Esophagus muscularis mucosa (tissue), 3 donors: ENCODE data around the gene OPRL1.

ENCODE experiments used
- POLR2A ChIP-seq: fragments of 450-650 bp; IDR thresholded peaks from one replicate; pipeline ENCODE4 v1.6.1; 2017; ENCODE audit warnings: antibody characterized with exemption, moderate library complexity, mild to moderate bottlenecking, low read depth
- TF ChIP-seq, protein P1 (sequence below), 3 experiments: fragments of 200-600 bp in 2 of 3; fragments of 450-650 bp in 1 of 3; sonication (generic) in 2 of 3; IDR thresholded peaks; one replicate each; pipeline ENCODE4 v1.5.1; 2017 to 2019; ENCODE audit warnings: antibody characterized with exemption in 3 of 3, mild to moderate bottlenecking in 2 of 3, moderate library complexity in 1 of 3

DNA sequence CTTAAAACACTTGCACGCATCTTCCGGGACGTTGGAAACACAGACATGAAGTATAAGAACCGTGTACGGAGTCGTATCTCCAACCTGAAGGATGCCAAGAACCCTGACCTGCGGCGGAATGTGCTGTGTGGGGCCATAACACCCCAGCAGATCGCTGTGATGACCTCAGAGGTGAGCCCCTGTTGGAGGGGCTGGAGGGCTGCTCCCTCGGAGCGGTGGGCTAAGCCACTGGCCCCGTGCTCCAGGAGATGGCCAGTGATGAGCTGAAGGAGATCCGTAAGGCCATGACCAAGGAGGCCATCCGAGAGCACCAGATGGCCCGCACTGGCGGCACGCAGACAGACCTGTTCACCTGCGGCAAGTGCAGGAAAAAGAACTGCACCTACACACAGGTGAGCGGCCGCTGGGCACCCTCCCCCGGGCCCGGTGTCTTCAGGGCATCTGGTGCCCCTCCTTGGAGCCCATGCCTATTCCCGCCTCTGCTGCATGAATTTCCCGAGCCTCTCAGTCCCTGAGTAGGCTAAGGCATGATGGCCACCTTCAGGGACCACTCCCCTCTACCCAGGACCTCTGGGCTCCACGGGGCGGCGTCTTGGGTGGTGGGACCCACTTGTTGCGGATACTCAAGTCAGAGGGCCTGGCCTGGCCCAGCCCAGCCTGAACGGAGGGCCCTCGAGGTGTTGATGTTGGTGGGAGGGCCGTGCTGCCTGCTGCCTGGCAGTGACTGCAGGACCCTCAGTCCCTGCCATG lies 9.5 kb upstream of the OPRL1 start:
- TF ChIP-seq, protein P1, sequence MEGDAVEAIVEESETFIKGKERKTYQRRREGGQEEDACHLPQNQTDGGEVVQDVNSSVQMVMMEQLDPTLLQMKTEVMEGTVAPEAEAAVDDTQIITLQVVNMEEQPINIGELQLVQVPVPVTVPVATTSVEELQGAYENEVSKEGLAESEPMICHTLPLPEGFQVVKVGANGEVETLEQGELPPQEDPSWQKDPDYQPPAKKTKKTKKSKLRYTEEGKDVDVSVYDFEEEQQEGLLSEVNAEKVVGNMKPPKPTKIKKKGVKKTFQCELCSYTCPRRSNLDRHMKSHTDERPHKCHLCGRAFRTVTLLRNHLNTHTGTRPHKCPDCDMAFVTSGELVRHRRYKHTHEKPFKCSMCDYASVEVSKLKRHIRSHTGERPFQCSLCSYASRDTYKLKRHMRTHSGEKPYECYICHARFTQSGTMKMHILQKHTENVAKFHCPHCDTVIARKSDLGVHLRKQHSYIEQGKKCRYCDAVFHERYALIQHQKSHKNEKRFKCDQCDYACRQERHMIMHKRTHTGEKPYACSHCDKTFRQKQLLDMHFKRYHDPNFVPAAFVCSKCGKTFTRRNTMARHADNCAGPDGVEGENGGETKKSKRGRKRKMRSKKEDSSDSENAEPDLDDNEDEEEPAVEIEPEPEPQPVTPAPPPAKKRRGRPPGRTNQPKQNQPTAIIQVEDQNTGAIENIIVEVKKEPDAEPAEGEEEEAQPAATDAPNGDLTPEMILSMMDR (IDR thresholded peaks at IDR 0.05), result no peak
- no peak for TF ChIP-seq POLR2A
